ENCODE results near the gene OPRD1.

GRCh38 chr1:28832966-28833365, 21.0 kb downstream of the OPRD1 start:
- no peak for TF ChIP-seq TCF4 (CRISPR knock-in tag; IDR thresholded peaks at IDR 0.05; ENCODE audit: borderline replicate concordance)
- no peak for TF ChIP-seq ZFP30 (CRISPR knock-in tag; IDR thresholded peaks at IDR 0.05)
- TF ChIP-seq, protein P1, sequence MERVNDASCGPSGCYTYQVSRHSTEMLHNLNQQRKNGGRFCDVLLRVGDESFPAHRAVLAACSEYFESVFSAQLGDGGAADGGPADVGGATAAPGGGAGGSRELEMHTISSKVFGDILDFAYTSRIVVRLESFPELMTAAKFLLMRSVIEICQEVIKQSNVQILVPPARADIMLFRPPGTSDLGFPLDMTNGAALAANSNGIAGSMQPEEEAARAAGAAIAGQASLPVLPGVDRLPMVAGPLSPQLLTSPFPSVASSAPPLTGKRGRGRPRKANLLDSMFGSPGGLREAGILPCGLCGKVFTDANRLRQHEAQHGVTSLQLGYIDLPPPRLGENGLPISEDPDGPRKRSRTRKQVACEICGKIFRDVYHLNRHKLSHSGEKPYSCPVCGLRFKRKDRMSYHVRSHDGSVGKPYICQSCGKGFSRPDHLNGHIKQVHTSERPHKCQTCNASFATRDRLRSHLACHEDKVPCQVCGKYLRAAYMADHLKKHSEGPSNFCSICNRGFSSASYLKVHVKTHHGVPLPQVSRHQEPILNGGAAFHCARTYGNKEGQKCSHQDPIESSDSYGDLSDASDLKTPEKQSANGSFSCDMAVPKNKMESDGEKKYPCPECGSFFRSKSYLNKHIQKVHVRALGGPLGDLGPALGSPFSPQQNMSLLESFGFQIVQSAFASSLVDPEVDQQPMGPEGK (CRISPR knock-in tag; IDR thresholded peaks at IDR 0.05; ENCODE audit: borderline replicate concordance): no peak
- TF ChIP-seq ESRRG (CRISPR knock-in tag; IDR thresholded peaks at IDR 0.05): no peak
- TF ChIP-seq CSRNP3 (CRISPR knock-in tag; IDR thresholded peaks at IDR 0.05): no peak
- TF ChIP-seq, protein P2, sequence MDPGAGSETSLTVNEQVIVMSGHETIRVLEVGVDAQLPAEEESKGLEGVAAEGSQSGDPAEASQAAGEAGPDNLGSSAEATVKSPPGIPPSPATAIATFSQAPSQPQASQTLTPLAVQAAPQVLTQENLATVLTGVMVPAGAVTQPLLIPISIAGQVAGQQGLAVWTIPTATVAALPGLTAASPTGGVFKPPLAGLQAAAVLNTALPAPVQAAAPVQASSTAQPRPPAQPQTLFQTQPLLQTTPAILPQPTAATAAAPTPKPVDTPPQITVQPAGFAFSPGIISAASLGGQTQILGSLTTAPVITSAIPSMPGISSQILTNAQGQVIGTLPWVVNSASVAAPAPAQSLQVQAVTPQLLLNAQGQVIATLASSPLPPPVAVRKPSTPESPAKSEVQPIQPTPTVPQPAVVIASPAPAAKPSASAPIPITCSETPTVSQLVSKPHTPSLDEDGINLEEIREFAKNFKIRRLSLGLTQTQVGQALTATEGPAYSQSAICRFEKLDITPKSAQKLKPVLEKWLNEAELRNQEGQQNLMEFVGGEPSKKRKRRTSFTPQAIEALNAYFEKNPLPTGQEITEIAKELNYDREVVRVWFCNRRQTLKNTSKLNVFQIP (CRISPR knock-in tag; IDR thresholded peaks at IDR 0.05; ENCODE audit: borderline replicate concordance, low read depth): no peak
- no peak for TF ChIP-seq ZNF8 (CRISPR knock-in tag; IDR thresholded peaks at IDR 0.05)
- no peak for TF ChIP-seq RARB (CRISPR knock-in tag; IDR thresholded peaks at IDR 0.05)
- TF ChIP-seq ZFP3 (CRISPR knock-in tag; IDR thresholded peaks at IDR 0.05): no peak
- TF ChIP-seq SNAI2 (CRISPR knock-in tag; IDR thresholded peaks at IDR 0.05): no peak
- TF ChIP-seq ARNTL (CRISPR knock-in tag; IDR thresholded peaks at IDR 0.05; ENCODE audit: borderline replicate concordance, low read depth): no peak
- no peak for TF ChIP-seq CSDC2 (CRISPR knock-in tag; IDR thresholded peaks at IDR 0.05)
- TF ChIP-seq, protein P3, sequence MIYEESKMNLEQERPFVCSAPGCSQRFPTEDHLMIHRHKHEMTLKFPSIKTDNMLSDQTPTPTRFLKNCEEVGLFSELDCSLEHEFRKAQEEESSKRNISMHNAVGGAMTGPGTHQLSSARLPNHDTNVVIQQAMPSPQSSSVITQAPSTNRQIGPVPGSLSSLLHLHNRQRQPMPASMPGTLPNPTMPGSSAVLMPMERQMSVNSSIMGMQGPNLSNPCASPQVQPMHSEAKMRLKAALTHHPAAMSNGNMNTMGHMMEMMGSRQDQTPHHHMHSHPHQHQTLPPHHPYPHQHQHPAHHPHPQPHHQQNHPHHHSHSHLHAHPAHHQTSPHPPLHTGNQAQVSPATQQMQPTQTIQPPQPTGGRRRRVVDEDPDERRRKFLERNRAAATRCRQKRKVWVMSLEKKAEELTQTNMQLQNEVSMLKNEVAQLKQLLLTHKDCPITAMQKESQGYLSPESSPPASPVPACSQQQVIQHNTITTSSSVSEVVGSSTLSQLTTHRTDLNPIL (CRISPR knock-in tag; IDR thresholded peaks at IDR 0.05; ENCODE audit: low read depth): no peak
- no peak for TF ChIP-seq ISL1 (CRISPR knock-in tag; IDR thresholded peaks at IDR 0.05)

Data from SK-N-SH treated with all-trans-retinoic acid at 6 μM for 48 hours (cell line).